Endothelial cell (in vitro differentiated cells): Measurements from ENCODE around the gene CHRNA7. TPM values are rescaled to one million over a fixed set of nuclear protein-coding genes. Genes with fewer than 3 reads are reported as not detected.

Experiments
- DNase-seq: peaks from one replicate; pipeline ENCODE4 v3.0.0; 2021; ENCODE audit warnings: low spot score
- H3K27ac Mint-ChIP-seq: one replicate; pipeline ENCODE4 v1.8.0; 2021; ENCODE audit warnings: mixed read lengths, inconsistent platforms; ENCODE audit not compliant: unreplicated experiment
- H3K27me3 Mint-ChIP-seq: one replicate; pipeline ENCODE4 v1.8.0; 2021; ENCODE audit warnings: mild to moderate bottlenecking, moderate library complexity, mixed read lengths, inconsistent platforms; ENCODE audit not compliant: unreplicated experiment
- H3K36me3 Mint-ChIP-seq: one replicate; pipeline ENCODE4 v1.8.0; 2021; ENCODE audit warnings: mild to moderate bottlenecking, low read depth, mixed read lengths, inconsistent platforms; ENCODE audit not compliant: unreplicated experiment
- H3K4me1 Mint-ChIP-seq: one replicate; pipeline ENCODE4 v1.8.0; 2021; ENCODE audit warnings: mild to moderate bottlenecking, mixed read lengths, inconsistent platforms; ENCODE audit not compliant: unreplicated experiment
- H3K4me3 Mint-ChIP-seq: one replicate; pipeline ENCODE4 v1.8.0; 2021; ENCODE audit warnings: mild to moderate bottlenecking, mixed read lengths, inconsistent platforms; ENCODE audit not compliant: unreplicated experiment
- H3K9me3 Mint-ChIP-seq: one replicate; pipeline ENCODE4 v1.8.0; 2021; ENCODE audit warnings: mixed read lengths, inconsistent platforms; ENCODE audit not compliant: unreplicated experiment
- CTCF ChIP-seq: fragments of 200-600 bp; sonication (generic); IDR thresholded peaks from one replicate; pipeline ENCODE4 v1.5.0; 2021; ENCODE audit warnings: antibody characterized with exemption; ENCODE audit not compliant: unreplicated experiment
- total RNA-seq: library from RNA; stranded (reverse); fragmentation: NEBNext Ultra II Directional; extraction: Animal tissue kit (Norgen Biotek cat#: 25700); gene quantifications from one replicate; pipeline ENCODE4 v1.2.1, GENCODE V29; 2021; ENCODE audit not compliant: unreplicated experiment

The CHRNA7 gene
- total RNA-seq, 1 donor from 2014 or later: 2.3 TPM

- Mint-ChIP-seq H3K4me3 (peak overlapping the region; percentile 83), H3K27ac (no peak overlapping the region), H3K9me3 (no peaks in the 10 kb centered on the region), H3K36me3 (peaks cover 6% of the 10 kb centered on the region), H3K4me1 (peaks cover 9% of the 10 kb centered on the region), H3K27me3 (peaks cover 3% of the 10 kb centered on the region)
- peak; percentile 59 for DNase-seq
- TF ChIP-seq CTCF: no peak
These were observed 1.4 kb upstream of the CHRNA7 start for GRCh38 chr15:32028921-32029320.

- Mint-ChIP-seq H3K9me3 (no peaks in the 10 kb centered on the region), H3K36me3 (peaks cover 6% of the 10 kb centered on the region)
These were observed 880 bp upstream of the CHRNA7 start for GRCh38 chr15:32029409-32029861.

GRCh38 chr15:32030795-32031194, 480 bp downstream of the CHRNA7 start:
- Mint-ChIP-seq H3K36me3 (peaks cover 6% of the 10 kb centered on the region), H3K4me3 (peak overlapping the region; percentile 88), H3K4me1 (peaks cover 9% of the 10 kb centered on the region), H3K27me3 (peaks cover 3% of the 10 kb centered on the region), H3K27ac (no peak overlapping the region), H3K9me3 (no peaks in the 10 kb centered on the region)
- DNase-seq: no peak
- no peak for TF ChIP-seq CTCF

More at GRCh38 chr15:32029409-32029861, 880 bp upstream of the CHRNA7 start:
- TF ChIP-seq CTCF: no peak
- Mint-ChIP-seq H3K4me1 (peaks cover 9% of the 10 kb centered on the region), H3K4me3 (peak overlapping the region; percentile 83), H3K27ac (no peak overlapping the region), H3K27me3 (peaks cover 3% of the 10 kb centered on the region)
- peak; percentile 67 for DNase-seq

GRCh38 chr15:32033186-32033890, 3.0 kb downstream of the CHRNA7 start:
- H3K4me3 Mint-ChIP-seq: no peak overlapping the region
- peaks cover 6% of the 10 kb centered on the region for H3K36me3 Mint-ChIP-seq
- H3K27ac Mint-ChIP-seq: no peak overlapping the region
- H3K4me1 Mint-ChIP-seq: peaks cover 9% of the 10 kb centered on the region
- no peak for DNase-seq
- TF ChIP-seq CTCF: no peak
- no peaks in the 10 kb centered on the region for H3K9me3 Mint-ChIP-seq
- H3K27me3 Mint-ChIP-seq: peaks cover 3% of the 10 kb centered on the region

- H3K9me3 Mint-ChIP-seq: no peaks in the 10 kb centered on the region
- peaks cover 6% of the 10 kb centered on the region for H3K36me3 Mint-ChIP-seq
- no peak for TF ChIP-seq CTCF
- H3K27ac Mint-ChIP-seq: no peak overlapping the region
- peaks cover 4% of the 10 kb centered on the region for H3K4me1 Mint-ChIP-seq
- H3K27me3 Mint-ChIP-seq: peaks cover 3% of the 10 kb centered on the region
- DNase-seq: no peak
- no peak overlapping the region for H3K4me3 Mint-ChIP-seq
These were observed 3.8 kb downstream of the CHRNA7 start for GRCh38 chr15:32034106-32034505.
